ENCODE results near the gene SMYD3.
"Not testable (repeated sequence)": the region's sequence is repeated elsewhere in the genome, so short reads cannot be mapped to it uniquely, and the experiment has no call there.

The SMYD3 gene

GRCh38 chr1:245963649-245964048, 543.4 kb downstream of the SMYD3 start:
- H3K4me3 ChIP-seq: no peak overlapping the region
- H3K27ac ChIP-seq: no peak overlapping the region

- no peak overlapping the region for H3K4me3 ChIP-seq
- no peak overlapping the region for H3K27ac ChIP-seq
Measured at GRCh38 chr1:245962453-245962852, 544.6 kb downstream of the SMYD3 start.

GRCh38 chr1:245961137-245961540, 545.9 kb downstream of the SMYD3 start:
- Histone ChIP-seq H3K4me3 (no peak overlapping the region), H3K27ac (no peak overlapping the region)

- Histone ChIP-seq H3K4me3 (no peak overlapping the region), H3K27ac (no peak overlapping the region)
Measured at GRCh38 chr1:245960171-245960570, 546.9 kb downstream of the SMYD3 start.

- no peak overlapping the region for H3K27ac ChIP-seq
- no peak overlapping the region for H3K4me3 ChIP-seq
Measured at GRCh38 chr1:245958016-245958415, 549.1 kb downstream of the SMYD3 start.

GRCh38 chr1:245957427-245957826, 549.7 kb downstream of the SMYD3 start:
- Histone ChIP-seq H3K4me3 (no peak overlapping the region), H3K27ac (no peak overlapping the region)

- Histone ChIP-seq H3K4me3 (no peak overlapping the region), H3K27ac (peak overlapping the region in 9 of 21 experiments; percentile 16 to 74 (median 39))
Measured at GRCh38 chr1:245956225-245956624, 550.9 kb downstream of the SMYD3 start.

- H3K27ac ChIP-seq: peak overlapping the region in 20 of 21 experiments; percentile 35 to 93 (median 71)
Measured at GRCh38 chr1:245953876-245954660, 553.0 kb downstream of the SMYD3 start.

GRCh38 chr1:245952383-245953026, 554.6 kb downstream of the SMYD3 start:
- Histone ChIP-seq H3K4me3 (no peak overlapping the region), H3K27ac (peak overlapping the region in 5 of 21 experiments; percentile 40 to 93 (median 76))

More at GRCh38 chr1:245953876-245954660, 553.0 kb downstream of the SMYD3 start:
- H3K4me3 ChIP-seq: peak overlapping the region in 6 of 7 experiments; percentile 4 to 21 (median 10)

- H3K27ac ChIP-seq: no peak overlapping the region
- no peak overlapping the region for H3K4me3 ChIP-seq
Measured at GRCh38 chr1:245948786-245949185, 558.3 kb downstream of the SMYD3 start.

GRCh38 chr1:245946905-245947304, 560.2 kb downstream of the SMYD3 start:
- no peak overlapping the region for H3K4me3 ChIP-seq
- H3K27ac ChIP-seq: no peak overlapping the region

GRCh38 chr1:245945136-245945535, 561.9 kb downstream of the SMYD3 start:
- not testable (repeated sequence) for H3K27ac ChIP-seq, H3K4me3 ChIP-seq

GRCh38 chr1:245942856-245943255, 564.2 kb downstream of the SMYD3 start:
- Histone ChIP-seq H3K27ac (no peak overlapping the region), H3K4me3 (no peak overlapping the region)

GRCh38 chr1:245941771-245942170, 565.3 kb downstream of the SMYD3 start:
- not testable (repeated sequence) for H3K27ac ChIP-seq, H3K4me3 ChIP-seq

- H3K4me3 ChIP-seq: no peak overlapping the region
- no peak overlapping the region for H3K27ac ChIP-seq
Measured at GRCh38 chr1:245939756-245940345, 567.2 kb downstream of the SMYD3 start.

GRCh38 chr1:245938046-245938435, 569.0 kb downstream of the SMYD3 start:
- H3K27ac ChIP-seq: no peak overlapping the region
- no peak overlapping the region for H3K4me3 ChIP-seq

- Histone ChIP-seq H3K27ac (no peak overlapping the region), H3K4me3 (no peak overlapping the region)
Measured at GRCh38 chr1:245937316-245938045, 569.6 kb downstream of the SMYD3 start.

GRCh38 chr1:245934409-245934808, 572.7 kb downstream of the SMYD3 start:
- no peak overlapping the region for H3K4me3 ChIP-seq
- no peak overlapping the region for H3K27ac ChIP-seq

- Histone ChIP-seq H3K4me3 (no peak overlapping the region), H3K27ac (no peak overlapping the region)
Measured at GRCh38 chr1:245933431-245934045, 573.5 kb downstream of the SMYD3 start.

Measured in skin epidermis (tissue), 12 donors.